ENCODE data around the gene ELMO1.

Gene ELMO1

GRCh38 chr7:37095122-37095521 lies 353.5 kb downstream of the ELMO1 start:
- no peak for DNase-seq (ENCODE audit: low spot score)
- in situ Hi-C loops (cut with MboI; ENCODE audit: low pct_unique_long_range_greater_than_20kb, low sequenced_read_pairs, unreplicated experiment), result no loop called here
- TF ChIP-seq CTCF (IDR thresholded peaks at IDR 0.05; ENCODE audit: extremely low read depth, insufficient read depth, missing control alignments), result no peak

- DNase-seq (ENCODE audit: low spot score), result no peak
- no peak for TF ChIP-seq CTCF (IDR thresholded peaks at IDR 0.05; ENCODE audit: extremely low read depth, insufficient read depth, missing control alignments)
- in situ Hi-C loops (cut with MboI; ENCODE audit: low pct_unique_long_range_greater_than_20kb, low sequenced_read_pairs, unreplicated experiment), result no loop called here
Observed at GRCh38 chr7:37093257-37093656, 355.4 kb downstream of the ELMO1 start.

GRCh38 chr7:37092548-37092947 lies 356.1 kb downstream of the ELMO1 start:
- in situ Hi-C loops (cut with MboI; ENCODE audit: low pct_unique_long_range_greater_than_20kb, low sequenced_read_pairs, unreplicated experiment), result no loop called here
- no peak for DNase-seq (ENCODE audit: low spot score)
- TF ChIP-seq CTCF (IDR thresholded peaks at IDR 0.05; ENCODE audit: extremely low read depth, insufficient read depth, missing control alignments), result no peak

- no peak for DNase-seq (ENCODE audit: low spot score)
- in situ Hi-C loops (cut with MboI; ENCODE audit: low pct_unique_long_range_greater_than_20kb, low sequenced_read_pairs, unreplicated experiment), result no loop called here
- no peak for TF ChIP-seq CTCF (IDR thresholded peaks at IDR 0.05; ENCODE audit: extremely low read depth, insufficient read depth, missing control alignments)
Observed at GRCh38 chr7:37089972-37090371, 358.7 kb downstream of the ELMO1 start.

- no peak for DNase-seq (ENCODE audit: low spot score)
- in situ Hi-C loops (cut with MboI; ENCODE audit: low pct_unique_long_range_greater_than_20kb, low sequenced_read_pairs, unreplicated experiment), result no loop called here
- no peak for TF ChIP-seq CTCF (IDR thresholded peaks at IDR 0.05; ENCODE audit: extremely low read depth, insufficient read depth, missing control alignments)
Observed at GRCh38 chr7:37085600-37085999, 363.1 kb downstream of the ELMO1 start.

GRCh38 chr7:37084303-37084702 lies 364.4 kb downstream of the ELMO1 start:
- TF ChIP-seq CTCF (IDR thresholded peaks at IDR 0.05; ENCODE audit: extremely low read depth, insufficient read depth, missing control alignments), result no peak
- no peak for DNase-seq (ENCODE audit: low spot score)
- in situ Hi-C loops (cut with MboI; ENCODE audit: low pct_unique_long_range_greater_than_20kb, low sequenced_read_pairs, unreplicated experiment), result no loop called here

Measured in GM13977 (cell line).